Lung (tissue), 12 donors: ENCODE data around the gene TRPM3. TPM values are rescaled to one million over a fixed set of nuclear protein-coding genes. Genes with fewer than 3 reads are reported as not detected.
A peak's percentile ranks its signal among the peaks of the same experiment; 100 is the strongest.

Experiments used
- ATAC-seq: fragments of 200-7000 bp; cut with Tn5 transposase; one replicate; pipeline ENCODE4 v1.9.1; 2020; ENCODE audit warnings: moderate number of reproducible peaks; ENCODE audit not compliant: insufficient read depth, low FRiP score
- DNase-seq, 3 donors: peaks; one replicate each; pipeline ENCODE4 v3.0.0-alpha.2; 2013 to 2017
- H3K27ac ChIP-seq, 2 donors: one replicate each; pipeline ENCODE4 v1.5.1; 2013; ENCODE audit warnings: mild to moderate bottlenecking in 2 of 2, moderate library complexity in 2 of 2, control low read depth in 1 of 2, inconsistent platforms in 1 of 2, low read depth in 1 of 2, low read length in 1 of 2
- H3K27me3 ChIP-seq, 3 donors: one replicate each; pipeline ENCODE4 v1.5.1; 2013; ENCODE audit warnings: low read length in 2 of 3; ENCODE audit not compliant: control insufficient read depth in 3 of 3, insufficient read depth in 3 of 3
- H3K36me3 ChIP-seq, 4 donors: one replicate each; pipeline ENCODE4 v1.5.1; 2013; ENCODE audit warnings: low read length in 4 of 4, mild to moderate bottlenecking in 1 of 4, moderate library complexity in 1 of 4; ENCODE audit not compliant: control insufficient read depth in 4 of 4, insufficient read depth in 4 of 4
- H3K4me1 ChIP-seq, 5 donors: one replicate each; pipeline ENCODE4 v1.5.1; 2013; ENCODE audit warnings: low read length in 5 of 5, mild to moderate bottlenecking in 2 of 5, moderate library complexity in 1 of 5; ENCODE audit not compliant: control insufficient read depth in 5 of 5, insufficient read depth in 5 of 5
- H3K4me3 ChIP-seq: one replicate; pipeline ENCODE4 v1.5.1; 2013; ENCODE audit warnings: mild to moderate bottlenecking, control low read depth, moderate library complexity
- H3K9ac ChIP-seq, 2 donors: one replicate each; pipeline ENCODE4 v1.5.1; 2013; ENCODE audit warnings: low read length in 2 of 2, control low read depth in 1 of 2; ENCODE audit not compliant: insufficient read depth in 1 of 2
- H3K9me3 ChIP-seq, 4 donors: one replicate each; pipeline ENCODE4 v1.5.1; 2013; ENCODE audit warnings: low read length in 3 of 4, mild to moderate bottlenecking in 1 of 4, moderate library complexity in 1 of 4; ENCODE audit not compliant: control insufficient read depth in 4 of 4, insufficient read depth in 3 of 4
- WGBS, 2 donors: extraction: QIAGEN DNeasy Blood & Tissue Kit; methylation state at CpG; one replicate each; pipeline ENCODE4 v1.1.7; 2013; 5-methylcytosine and 5-hydroxymethylcytosine counted together
- polyA plus RNA-seq, 2 donors: library from polyadenylated mRNA; stranded (reverse); fragments of 200-250 nt; gene quantifications; one replicate each; pipeline ENCODE4 v1.2.1, GENCODE V29; 2013
- total RNA-seq, 2 donors: library from RNA; depleted of rRNA in 1 of 2; stranded (reverse); fragments of >200 nt in 1 of 2; gene quantifications; one replicate each; pipeline ENCODE4 v1.2.1, GENCODE V29; 2014 to 2021
- TF ChIP-seq, protein P1 (sequence below): IDR thresholded peaks from 2 replicates; pipeline ENCODE4 v1.5.1; 2012; ENCODE audit warnings: mild to moderate bottlenecking; ENCODE audit errors: control extremely low read depth, extremely low read depth
- donor health status: control.
- donor health status: control.
- donor health status: Bipolar disorder and iron deficiency.
- donor health status: healthy.
- donor health status: DM: yes; HTN: yes; CAD: no.

The TRPM3 gene
- total and polyA plus RNA-seq, 4 donors = 0.02 to 1.4 (median 0.49) TPM; not detected in 1

DNA sequence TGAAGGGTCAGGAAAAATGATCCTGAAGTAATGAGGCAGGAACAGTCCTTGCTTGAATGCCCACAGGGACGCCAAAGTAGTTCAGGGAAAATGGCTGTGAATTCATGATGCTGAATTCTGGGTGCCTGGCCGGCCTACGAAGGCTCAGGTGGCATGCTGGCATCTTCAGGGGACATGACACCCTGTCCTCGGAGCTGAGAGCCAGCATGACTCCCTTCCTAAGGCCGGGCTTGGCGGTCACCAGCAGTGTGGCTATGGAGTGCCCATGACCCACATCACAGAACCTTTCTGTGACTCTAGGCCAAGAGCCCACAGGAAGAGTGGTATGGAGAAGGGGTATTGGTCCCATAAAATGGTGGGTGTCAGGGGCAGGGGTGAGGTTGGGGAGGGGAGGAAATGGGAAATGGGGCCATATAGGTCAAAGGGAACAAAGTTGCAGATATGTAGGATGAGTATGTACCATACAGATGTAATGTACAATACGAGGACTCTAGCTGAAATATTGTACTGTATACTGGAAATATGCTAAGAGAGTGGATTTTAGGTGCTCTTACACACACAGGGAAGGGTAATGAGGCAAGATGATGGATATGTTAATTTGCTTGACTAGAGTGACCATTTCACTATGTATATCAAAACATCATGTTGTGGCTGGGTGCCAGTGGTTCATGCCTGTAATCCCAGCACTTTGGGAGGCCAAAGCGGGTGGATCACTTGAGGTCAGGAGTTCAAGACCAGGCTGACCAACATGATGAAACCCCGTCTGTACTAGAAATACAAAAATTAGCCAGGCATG lies 504.2 kb downstream of the TRPM3 start:
- Histone ChIP-seq H3K27me3 (no peaks in the 10 kb centered on the region), H3K36me3 (no peaks in the 10 kb centered on the region), H3K27ac (no peak overlapping the region), H3K9ac (no peak overlapping the region), H3K4me3 (no peak overlapping the region), H3K9me3 (no peaks in the 10 kb centered on the region), H3K4me1 (peaks cover 0 to 25% (median 5%) of the 10 kb centered on the region in 5 donors)
- TF ChIP-seq, protein P1, sequence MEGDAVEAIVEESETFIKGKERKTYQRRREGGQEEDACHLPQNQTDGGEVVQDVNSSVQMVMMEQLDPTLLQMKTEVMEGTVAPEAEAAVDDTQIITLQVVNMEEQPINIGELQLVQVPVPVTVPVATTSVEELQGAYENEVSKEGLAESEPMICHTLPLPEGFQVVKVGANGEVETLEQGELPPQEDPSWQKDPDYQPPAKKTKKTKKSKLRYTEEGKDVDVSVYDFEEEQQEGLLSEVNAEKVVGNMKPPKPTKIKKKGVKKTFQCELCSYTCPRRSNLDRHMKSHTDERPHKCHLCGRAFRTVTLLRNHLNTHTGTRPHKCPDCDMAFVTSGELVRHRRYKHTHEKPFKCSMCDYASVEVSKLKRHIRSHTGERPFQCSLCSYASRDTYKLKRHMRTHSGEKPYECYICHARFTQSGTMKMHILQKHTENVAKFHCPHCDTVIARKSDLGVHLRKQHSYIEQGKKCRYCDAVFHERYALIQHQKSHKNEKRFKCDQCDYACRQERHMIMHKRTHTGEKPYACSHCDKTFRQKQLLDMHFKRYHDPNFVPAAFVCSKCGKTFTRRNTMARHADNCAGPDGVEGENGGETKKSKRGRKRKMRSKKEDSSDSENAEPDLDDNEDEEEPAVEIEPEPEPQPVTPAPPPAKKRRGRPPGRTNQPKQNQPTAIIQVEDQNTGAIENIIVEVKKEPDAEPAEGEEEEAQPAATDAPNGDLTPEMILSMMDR = no peak
- 94 to 96% methylated on average over 9 of the region's 9 CpGs for WGBS, 2 donors
- no peak for DNase-seq
- no peak for ATAC-seq

DNA sequence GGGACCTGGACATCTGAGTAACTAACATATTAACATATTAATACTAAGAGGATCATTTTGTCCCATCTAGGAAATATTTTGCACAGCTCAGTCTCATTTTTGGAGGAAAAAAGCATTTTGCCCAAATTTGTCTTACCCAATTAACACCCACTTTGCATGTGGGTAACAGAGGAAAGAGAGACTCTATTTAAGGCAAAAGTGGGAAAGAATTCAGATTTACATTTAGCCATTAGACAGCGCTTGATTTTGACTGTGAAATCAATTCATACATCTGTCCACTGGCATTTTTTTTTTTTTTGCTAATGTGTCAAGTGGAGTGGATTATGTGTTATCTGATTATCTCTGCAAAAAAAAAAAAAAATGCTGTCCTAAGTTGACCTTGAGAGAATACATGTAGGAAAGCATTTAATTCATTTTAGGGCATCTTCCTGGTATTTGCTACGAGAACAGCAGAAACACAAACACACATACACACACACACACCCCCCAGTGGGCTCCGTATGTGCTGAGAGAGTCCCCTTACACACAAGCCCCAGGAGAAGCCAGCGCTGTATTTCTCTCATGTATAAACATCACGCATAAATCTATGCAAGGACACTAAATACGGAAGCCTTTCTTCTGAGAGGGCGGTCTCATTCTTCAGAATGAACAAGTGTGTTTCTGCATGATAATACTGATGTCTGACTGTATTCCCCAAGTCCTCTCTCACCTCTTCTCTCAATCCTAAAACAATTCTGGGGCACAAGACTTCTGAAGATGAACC lies 505.0 kb downstream of the TRPM3 start:
- Histone ChIP-seq H3K4me3 (no peak overlapping the region), H3K9ac (no peak overlapping the region), H3K9me3 (no peaks in the 10 kb centered on the region), H3K36me3 (no peaks in the 10 kb centered on the region), H3K4me1 (peaks cover 0 to 25% (median 5%) of the 10 kb centered on the region in 5 donors), H3K27ac (no peak overlapping the region), H3K27me3 (no peaks in the 10 kb centered on the region)
- 88 to 92% methylated on average over 7 of the region's 7 CpGs for WGBS, 2 donors
- DNase-seq (no peak), ATAC-seq (no peak)
- TF ChIP-seq, protein P1 = no peak

DNA sequence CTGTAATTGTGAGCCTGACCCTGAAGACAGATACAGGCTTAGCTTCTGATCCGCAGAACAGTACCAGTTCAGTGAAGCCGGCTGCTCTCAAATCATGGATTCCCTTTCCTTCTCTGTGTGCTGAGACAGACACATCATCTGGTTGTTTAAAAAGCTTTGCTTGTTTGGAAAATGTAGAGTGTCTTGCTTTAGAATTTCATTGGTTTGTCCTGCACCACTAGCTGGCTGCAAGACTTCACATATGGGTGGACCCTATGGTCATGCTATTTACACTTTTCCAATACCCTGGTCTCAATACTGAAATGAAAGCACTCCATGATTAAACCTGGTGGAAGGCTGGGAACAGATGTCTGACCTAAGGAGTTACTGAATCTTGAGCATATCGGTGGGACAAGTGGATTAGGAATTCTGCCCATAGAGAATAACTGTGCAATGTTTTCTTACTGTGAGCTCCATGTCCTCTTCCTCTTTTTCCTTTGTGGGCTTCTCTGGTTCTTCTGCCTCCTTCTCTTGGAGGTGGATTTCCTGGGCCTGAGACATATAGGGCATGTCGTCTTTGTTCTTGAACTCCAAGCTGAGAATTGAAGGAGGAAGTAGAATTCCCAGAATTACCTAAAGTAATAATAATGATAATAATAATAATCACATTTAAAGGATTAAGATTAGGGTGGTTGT lies 505.8 kb downstream of the TRPM3 start:
- no peaks in the 10 kb centered on the region for H3K27me3 ChIP-seq
- peaks cover 0 to 25% (median 5%) of the 10 kb centered on the region in 5 donors for H3K4me1 ChIP-seq
- H3K4me3 ChIP-seq = no peak overlapping the region
- peak overlapping the region in 1 of 2 donors; percentile 26 for H3K27ac ChIP-seq
- 73 to 75% methylated on average over 4 of the region's 4 CpGs for WGBS, 2 donors
- ATAC-seq = no peak
- H3K9ac ChIP-seq = no peak overlapping the region
- no peaks in the 10 kb centered on the region for H3K9me3 ChIP-seq
- TF ChIP-seq, protein P1 = no peak
- DNase-seq = no peak
- no peaks in the 10 kb centered on the region for H3K36me3 ChIP-seq
